Panc1 (cell line): Measurements from ENCODE around the gene MTUS2.

Source experiments
- CTCF ChIP-seq: fragments of 450-650 bp; IDR thresholded peaks from 2 replicates; pipeline ENCODE4 v1.5.1; 2017; ENCODE audit warnings: mild to moderate bottlenecking
- POLR2AphosphoS5 ChIP-seq: IDR thresholded peaks from 2 replicates; pipeline ENCODE4 v1.6.1; 2012; ENCODE audit warnings: mild to moderate bottlenecking, low read depth, low read length, moderate library complexity
- REST ChIP-seq, 2 experiments: IDR thresholded peaks; 2 replicates each; pipeline ENCODE4 v1.6.1; 2011 to 2012; ENCODE audit warnings: low read depth in 2 of 2, control low read depth in 1 of 2, low read length in 1 of 2, mild to moderate bottlenecking in 1 of 2, moderate library complexity in 1 of 2; ENCODE audit not compliant: insufficient read depth in 1 of 2

GRCh38 chr13:29024783-29025182 is 204.6 kb downstream of the MTUS2 start:
- TF ChIP-seq CTCF (no peak), REST (IDR thresholded peaks at IDR 0.05; ENCODE audit: insufficient read depth in 1 of 2, low read depth in 2 of 2, low read length in 1 of 2) (no peak), POLR2AphosphoS5 (no peak)
